Measurements from ENCODE around the gene PTGIR.

PTGIR gene

DNA sequence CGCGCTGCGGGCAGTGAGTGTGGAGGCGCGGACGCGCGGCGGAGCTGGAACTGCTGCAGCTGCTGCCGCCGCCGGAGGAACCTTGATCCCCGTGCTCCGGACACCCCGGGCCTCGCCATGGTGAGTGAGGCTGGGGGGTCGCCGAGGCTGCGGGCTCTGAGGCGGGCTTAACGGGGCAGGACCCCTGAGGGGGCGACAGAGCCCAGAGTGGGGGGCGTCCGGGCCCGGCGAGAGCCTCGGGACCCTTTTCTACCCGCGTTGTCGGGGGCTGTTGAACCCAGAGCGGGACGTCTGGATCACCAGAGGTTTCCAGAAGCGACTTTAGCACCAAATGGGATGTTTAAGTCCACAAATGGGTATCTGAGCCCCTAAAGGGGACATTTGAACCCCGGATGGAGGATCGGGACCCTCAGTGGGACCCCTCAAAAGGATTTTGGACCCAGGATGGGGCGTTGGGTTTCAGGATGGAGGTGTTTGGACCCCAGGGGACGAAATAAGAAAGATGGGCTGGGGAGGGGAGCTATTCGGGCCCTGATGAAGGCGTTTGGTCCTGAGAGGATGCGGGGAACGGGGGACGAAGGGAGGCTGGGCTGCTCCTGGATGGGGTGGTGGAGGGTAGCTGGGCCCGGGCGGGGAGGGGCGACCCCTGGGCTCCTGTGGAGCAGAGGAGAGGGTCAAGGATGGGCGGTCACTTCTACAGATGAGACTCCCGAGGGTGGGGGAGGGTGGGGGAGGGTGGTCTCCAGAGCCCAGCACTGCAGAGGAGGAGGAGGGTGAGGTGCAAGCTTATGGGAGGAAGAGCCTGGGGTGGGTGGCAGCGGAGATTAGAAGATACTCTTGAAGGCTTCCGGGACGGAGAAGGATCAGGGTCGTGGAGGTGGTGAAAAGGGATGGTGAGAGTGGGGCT is 23.3 kb downstream of the PTGIR start, which contains the start of gene CALM3:
TSS of gene CALM3 (plus strand) at position 13 of the 907 bp plus-strand sequence. CDS start at position 118, 105 bp downstream.
- DNase-seq (ENCODE audit: low spot score), result no peak

- peak; percentile 99 for DNase-seq (ENCODE audit: low spot score)
Observed at GRCh38 chr19:46600384-46601317, 24.2 kb downstream of the PTGIR start.

DNA sequence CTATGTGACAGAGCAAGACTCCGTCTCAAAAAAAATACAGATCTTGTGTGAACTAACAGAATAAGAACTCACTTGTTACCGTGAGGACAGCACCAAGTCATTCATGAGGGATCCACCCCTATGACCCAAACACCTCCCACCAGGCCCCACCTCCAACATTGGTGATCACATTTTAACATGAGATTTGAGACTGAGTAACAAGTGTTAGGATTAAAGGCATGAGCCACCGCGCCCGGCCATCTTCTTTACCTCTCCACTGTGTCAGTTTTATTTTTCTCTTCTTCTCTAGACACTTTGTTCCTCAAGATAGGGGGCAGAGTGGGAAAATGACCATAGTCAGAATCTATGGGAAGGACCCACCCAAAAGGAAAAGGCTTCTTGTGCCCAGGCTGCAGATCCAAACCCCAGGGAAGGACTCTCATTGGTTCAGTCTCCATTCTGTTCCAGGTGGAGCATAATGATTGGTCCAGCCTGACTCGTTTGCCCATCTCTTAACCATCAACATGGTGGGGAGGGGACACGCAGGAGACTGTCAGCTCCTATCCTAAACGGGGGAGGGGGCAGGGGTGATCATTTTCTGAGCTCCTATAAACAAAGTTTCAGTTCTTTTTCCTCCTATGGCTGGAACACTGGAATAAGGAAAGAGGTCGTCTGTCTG is 25.0 kb downstream of the PTGIR start:
- no peak for DNase-seq (ENCODE audit: low spot score)

DNA sequence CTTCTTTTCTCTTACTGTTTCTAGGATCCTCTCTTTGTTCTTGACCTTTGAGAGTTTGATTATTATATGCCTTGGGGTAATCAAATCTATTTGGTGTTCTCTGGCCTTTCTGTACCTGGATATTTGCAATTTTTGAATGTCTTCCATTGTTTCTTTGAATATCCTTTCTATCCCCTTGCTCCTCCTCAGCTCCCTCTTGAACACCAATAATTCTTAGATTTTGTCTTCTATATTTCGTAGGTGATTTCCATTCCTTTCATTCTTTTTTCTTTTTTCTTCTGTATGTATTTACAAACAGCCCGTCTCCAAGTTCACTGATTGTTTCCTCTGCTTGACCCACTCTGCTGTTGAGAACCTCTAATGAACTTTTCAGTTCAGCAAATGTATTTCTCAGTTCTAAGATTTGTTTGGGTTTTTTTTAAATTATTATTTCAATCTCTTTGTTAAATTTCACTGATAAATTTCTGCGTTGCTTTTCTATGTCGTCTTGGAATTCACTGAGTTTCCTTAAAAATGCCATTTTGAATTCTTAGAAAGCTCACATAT is 26.4 kb downstream of the PTGIR start:
- no peak for DNase-seq (ENCODE audit: low spot score)

- DNase-seq (ENCODE audit: low spot score), result no peak
Observed at GRCh38 chr19:46596008-46596407, 28.9 kb downstream of the PTGIR start.

- no peak for DNase-seq (ENCODE audit: low spot score)
Observed at GRCh38 chr19:46591870-46592269, 33.0 kb downstream of the PTGIR start.

DNA sequence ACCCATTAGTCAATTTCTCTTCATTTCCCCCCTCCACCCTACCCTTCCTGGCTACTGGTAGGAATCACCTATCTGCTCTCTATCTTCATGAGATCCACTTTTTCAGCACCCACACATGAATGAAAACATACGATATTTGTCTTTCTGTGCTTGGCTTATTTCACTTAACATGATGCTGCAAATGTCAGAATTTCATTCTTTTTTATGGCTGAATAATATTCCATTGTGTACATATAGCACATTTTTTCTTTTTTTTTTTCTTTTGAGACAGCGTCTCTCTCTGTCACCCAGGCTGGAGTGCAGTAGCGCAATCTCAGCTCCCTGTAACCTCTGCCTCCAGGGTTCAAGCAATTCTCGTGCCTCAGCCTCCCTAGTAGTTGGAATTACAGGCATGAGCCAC is 33.6 kb downstream of the PTGIR start:
- no peak for DNase-seq (ENCODE audit: low spot score)

- DNase-seq (ENCODE audit: low spot score), result no peak
Observed at GRCh38 chr19:46587861-46588260, 37.0 kb downstream of the PTGIR start.

- no peak for DNase-seq (ENCODE audit: low spot score)
Observed at GRCh38 chr19:46586294-46586693, 38.6 kb downstream of the PTGIR start.

DNA sequence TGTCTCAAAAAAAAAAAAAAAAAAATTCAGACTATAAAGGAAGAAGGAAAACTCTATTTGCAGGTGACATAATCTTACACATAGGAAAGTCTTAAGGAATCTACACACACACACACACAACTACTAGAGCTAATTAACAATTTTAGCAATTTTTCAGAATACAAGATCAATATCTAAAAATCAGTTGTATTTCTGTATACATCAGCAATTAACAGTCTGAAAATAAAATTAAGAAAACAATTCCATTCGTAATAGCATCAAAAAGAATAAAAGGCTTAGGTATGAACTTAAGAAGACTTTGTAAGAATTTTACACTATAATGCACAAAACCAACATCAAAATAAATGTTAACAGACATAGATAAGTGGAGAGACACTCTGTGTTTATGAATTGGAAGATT is 39.4 kb downstream of the PTGIR start:
- no peak for DNase-seq (ENCODE audit: low spot score)

GRCh38 chr19:46580247-46580646 is 44.6 kb downstream of the PTGIR start:
- DNase-seq (ENCODE audit: low spot score), result no peak

DNA sequence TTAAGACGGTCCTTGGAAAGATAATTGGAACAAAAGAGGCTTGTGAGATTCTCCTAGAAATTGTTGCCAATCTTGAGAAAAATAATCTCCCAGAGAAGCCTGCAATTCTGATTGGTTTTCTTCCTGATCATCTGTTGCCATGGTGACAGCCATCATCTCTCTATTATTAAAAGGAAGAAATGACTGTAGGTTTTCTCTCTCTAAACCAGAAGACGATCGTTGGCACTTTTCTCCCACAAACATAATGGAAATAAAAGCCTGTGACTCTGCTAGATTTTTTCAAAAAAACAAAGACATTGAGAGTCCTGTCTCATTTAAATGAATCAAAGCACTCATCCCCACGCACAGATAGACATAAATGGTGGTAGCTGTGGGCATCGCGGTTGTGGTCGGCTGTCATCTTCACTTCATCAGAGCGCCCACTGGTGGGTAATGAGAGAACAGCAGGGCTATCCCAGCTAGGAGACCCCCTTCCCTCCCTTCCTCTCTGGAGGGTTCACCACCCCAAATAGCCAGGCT is 45.5 kb downstream of the PTGIR start:
- DNase-seq (ENCODE audit: low spot score), result no peak

DNA sequence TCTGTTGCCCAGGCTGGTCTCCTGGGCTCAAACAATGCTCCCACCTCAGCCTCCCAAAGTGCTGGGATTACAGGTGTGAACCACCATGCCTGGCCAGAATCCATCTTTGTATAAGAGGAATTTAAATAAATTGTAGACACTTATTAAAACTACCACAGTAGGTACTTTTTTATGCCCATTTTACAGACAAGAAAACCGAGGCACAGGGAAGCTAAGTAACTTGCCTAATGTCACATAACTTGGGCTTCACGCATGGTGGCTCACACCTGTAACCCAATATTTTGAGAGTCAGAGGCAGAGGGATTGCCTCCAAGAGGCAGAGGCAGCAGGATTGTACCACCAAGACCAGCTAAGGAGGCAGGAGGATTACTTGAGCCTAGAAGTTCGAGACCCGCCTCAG is 46.4 kb downstream of the PTGIR start:
- DNase-seq (ENCODE audit: low spot score), result no peak

- DNase-seq (ENCODE audit: low spot score), result no peak
Observed at GRCh38 chr19:46574533-46574932, 50.4 kb downstream of the PTGIR start.

DNA sequence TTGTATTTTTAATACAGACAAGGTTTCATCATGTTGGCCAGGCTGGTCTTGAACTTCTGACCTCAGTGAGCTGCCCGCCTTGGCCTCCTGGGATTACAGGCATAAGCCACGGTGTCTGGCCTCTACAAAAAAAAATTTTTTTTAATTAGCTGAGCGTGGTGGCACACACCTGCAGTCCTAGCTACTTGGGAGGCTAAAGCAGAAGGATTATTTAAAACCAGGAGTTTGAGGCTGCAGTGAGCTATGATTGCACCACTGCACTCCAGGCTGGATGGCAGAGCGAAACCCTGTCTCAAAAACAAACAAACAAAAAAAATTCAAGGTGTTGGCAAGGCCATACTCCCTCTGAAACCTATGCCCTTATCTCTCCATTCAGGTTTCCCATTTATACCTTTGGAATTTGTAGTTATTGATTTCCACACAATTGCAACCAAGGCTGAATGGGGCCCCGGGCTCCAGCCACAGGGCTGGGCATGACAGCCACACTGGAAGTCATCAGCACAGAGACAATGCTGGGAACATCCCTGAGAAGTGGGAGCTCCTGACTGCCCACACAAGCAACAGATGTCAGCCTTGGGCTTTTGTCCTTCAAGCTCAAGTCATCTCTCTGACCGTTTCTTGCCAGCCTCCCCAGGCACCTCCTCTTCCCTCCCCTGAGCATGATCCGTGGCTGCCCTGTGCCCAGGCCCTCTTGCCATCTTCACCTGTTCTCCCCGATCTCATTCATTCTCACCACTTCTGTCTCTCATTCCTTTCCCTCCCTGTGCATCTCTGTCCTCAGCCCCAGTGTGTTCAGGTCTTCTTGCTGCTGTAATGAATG is 51.0 kb downstream of the PTGIR start:
- DNase-seq (ENCODE audit: low spot score), result no peak

DNA sequence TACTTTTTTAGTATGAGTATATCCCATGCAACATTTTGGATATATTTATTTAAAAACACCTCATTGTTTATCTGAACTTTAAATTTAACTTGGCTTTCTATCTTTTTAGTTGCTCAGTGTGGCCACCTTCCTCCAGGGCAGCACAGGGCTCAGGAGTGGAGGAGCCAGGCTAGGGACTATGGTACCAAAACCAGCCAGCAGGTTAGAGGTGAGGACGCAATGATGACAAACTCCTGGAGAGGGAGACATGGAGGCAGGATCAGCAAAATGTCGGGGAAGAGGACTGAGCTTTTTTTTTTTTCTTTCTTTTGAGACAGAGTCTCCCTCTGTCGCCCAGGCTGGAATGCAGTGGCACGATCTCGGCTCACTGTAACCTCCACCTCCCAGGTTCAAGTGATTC is 53.4 kb downstream of the PTGIR start:
- DNase-seq (ENCODE audit: low spot score), result no peak

Measured in GM03348 (cell line).